ENCODE results near the gene ZNF813.

DNA sequence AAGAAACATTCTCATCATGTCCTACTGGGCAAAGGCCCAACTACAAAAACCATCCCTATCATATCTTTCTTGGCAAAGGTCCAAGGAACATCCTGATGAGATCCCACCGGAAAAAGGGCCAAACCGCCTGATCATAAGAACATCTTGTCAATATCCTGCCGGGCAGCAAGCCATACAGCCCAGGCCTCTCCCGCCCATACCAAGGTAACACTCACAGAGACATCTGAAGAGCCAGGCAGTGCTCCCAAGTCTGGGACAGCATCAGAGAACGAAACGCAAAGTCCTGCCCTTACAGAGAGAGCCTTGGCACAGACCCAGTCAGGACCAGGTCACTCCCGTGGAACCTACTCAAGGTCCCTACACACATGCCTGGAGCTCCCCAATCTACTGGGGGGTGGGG lies 51.9 kb downstream of the ZNF813 start:
- TF ChIP-seq, protein P1, sequence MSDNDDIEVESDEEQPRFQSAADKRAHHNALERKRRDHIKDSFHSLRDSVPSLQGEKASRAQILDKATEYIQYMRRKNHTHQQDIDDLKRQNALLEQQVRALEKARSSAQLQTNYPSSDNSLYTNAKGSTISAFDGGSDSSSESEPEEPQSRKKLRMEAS (IDR thresholded peaks at IDR 0.05), result no peak
- TF ChIP-seq, protein P2, sequence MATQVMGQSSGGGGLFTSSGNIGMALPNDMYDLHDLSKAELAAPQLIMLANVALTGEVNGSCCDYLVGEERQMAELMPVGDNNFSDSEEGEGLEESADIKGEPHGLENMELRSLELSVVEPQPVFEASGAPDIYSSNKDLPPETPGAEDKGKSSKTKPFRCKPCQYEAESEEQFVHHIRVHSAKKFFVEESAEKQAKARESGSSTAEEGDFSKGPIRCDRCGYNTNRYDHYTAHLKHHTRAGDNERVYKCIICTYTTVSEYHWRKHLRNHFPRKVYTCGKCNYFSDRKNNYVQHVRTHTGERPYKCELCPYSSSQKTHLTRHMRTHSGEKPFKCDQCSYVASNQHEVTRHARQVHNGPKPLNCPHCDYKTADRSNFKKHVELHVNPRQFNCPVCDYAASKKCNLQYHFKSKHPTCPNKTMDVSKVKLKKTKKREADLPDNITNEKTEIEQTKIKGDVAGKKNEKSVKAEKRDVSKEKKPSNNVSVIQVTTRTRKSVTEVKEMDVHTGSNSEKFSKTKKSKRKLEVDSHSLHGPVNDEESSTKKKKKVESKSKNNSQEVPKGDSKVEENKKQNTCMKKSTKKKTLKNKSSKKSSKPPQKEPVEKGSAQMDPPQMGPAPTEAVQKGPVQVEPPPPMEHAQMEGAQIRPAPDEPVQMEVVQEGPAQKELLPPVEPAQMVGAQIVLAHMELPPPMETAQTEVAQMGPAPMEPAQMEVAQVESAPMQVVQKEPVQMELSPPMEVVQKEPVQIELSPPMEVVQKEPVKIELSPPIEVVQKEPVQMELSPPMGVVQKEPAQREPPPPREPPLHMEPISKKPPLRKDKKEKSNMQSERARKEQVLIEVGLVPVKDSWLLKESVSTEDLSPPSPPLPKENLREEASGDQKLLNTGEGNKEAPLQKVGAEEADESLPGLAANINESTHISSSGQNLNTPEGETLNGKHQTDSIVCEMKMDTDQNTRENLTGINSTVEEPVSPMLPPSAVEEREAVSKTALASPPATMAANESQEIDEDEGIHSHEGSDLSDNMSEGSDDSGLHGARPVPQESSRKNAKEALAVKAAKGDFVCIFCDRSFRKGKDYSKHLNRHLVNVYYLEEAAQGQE (IDR thresholded peaks at IDR 0.05; ENCODE audit: low read depth), result no peak
- TF ChIP-seq, protein P3, sequence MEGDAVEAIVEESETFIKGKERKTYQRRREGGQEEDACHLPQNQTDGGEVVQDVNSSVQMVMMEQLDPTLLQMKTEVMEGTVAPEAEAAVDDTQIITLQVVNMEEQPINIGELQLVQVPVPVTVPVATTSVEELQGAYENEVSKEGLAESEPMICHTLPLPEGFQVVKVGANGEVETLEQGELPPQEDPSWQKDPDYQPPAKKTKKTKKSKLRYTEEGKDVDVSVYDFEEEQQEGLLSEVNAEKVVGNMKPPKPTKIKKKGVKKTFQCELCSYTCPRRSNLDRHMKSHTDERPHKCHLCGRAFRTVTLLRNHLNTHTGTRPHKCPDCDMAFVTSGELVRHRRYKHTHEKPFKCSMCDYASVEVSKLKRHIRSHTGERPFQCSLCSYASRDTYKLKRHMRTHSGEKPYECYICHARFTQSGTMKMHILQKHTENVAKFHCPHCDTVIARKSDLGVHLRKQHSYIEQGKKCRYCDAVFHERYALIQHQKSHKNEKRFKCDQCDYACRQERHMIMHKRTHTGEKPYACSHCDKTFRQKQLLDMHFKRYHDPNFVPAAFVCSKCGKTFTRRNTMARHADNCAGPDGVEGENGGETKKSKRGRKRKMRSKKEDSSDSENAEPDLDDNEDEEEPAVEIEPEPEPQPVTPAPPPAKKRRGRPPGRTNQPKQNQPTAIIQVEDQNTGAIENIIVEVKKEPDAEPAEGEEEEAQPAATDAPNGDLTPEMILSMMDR (IDR thresholded peaks at IDR 0.05 in 2 of 3, conservative IDR thresholded peaks at IDR 0.05 in 1 of 3; ENCODE audit: borderline replicate concordance in 1 of 3, insufficient read depth in 1 of 3, low read depth in 2 of 3, low read length in 2 of 3), result no peak
- TF ChIP-seq, protein P4, sequence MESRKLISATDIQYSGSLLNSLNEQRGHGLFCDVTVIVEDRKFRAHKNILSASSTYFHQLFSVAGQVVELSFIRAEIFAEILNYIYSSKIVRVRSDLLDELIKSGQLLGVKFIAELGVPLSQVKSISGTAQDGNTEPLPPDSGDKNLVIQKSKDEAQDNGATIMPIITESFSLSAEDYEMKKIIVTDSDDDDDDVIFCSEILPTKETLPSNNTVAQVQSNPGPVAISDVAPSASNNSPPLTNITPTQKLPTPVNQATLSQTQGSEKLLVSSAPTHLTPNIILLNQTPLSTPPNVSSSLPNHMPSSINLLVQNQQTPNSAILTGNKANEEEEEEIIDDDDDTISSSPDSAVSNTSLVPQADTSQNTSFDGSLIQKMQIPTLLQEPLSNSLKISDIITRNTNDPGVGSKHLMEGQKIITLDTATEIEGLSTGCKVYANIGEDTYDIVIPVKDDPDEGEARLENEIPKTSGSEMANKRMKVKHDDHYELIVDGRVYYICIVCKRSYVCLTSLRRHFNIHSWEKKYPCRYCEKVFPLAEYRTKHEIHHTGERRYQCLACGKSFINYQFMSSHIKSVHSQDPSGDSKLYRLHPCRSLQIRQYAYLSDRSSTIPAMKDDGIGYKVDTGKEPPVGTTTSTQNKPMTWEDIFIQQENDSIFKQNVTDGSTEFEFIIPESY (IDR thresholded peaks at IDR 0.05; ENCODE audit: extremely low read depth, insufficient replicate concordance, low read length), result no peak
- TF ChIP-seq FOSL1 (IDR thresholded peaks at IDR 0.05; ENCODE audit: low read depth) (no peak), POLR2AphosphoS5 (IDR thresholded peaks at IDR 0.05; ENCODE audit: low read depth, low read length) (no peak), JUND (IDR thresholded peaks at IDR 0.05) (no peak), TCF7L2 (IDR thresholded peaks at IDR 0.05; ENCODE audit: borderline replicate concordance, extremely low read depth, insufficient read depth, insufficient read length) (no peak), SRF (IDR thresholded peaks at IDR 0.05; ENCODE audit: low read depth) (no peak), EZH2 (IDR thresholded peaks at IDR 0.05) (no peak), ZNF274 (IDR thresholded peaks at IDR 0.05; ENCODE audit: low read depth, low read length) (no peak), POLR2A (IDR thresholded peaks at IDR 0.05; ENCODE audit: borderline replicate concordance, extremely low read depth, insufficient read depth, insufficient read length) (no peak)
